Endometrial microvascular endothelial cells (primary cell): ENCODE data around the gene CRACR2B. TPM values are rescaled to one million over a fixed set of nuclear protein-coding genes. Genes with fewer than 3 reads are reported as not detected.

Source experiments
- in situ Hi-C: cut with HindIII; loops from 2 replicates; pipeline ENCODE4 v1.10.0; 2017; ENCODE audit warnings: low sequenced_read_pairs, low pct_unique_long_range_greater_than_20kb; ENCODE audit errors: inconsistent ontology term
- total RNA-seq: library from RNA; depleted of rRNA; stranded (reverse); fragments of >200 nt; gene quantifications from one replicate; pipeline ENCODE4 v1.2.3, GENCODE V29; 2015; ENCODE audit errors: inconsistent ontology term

CRACR2B gene
- total RNA-seq, 1 donor from 2014 or later: 6.6 TPM

DNA sequence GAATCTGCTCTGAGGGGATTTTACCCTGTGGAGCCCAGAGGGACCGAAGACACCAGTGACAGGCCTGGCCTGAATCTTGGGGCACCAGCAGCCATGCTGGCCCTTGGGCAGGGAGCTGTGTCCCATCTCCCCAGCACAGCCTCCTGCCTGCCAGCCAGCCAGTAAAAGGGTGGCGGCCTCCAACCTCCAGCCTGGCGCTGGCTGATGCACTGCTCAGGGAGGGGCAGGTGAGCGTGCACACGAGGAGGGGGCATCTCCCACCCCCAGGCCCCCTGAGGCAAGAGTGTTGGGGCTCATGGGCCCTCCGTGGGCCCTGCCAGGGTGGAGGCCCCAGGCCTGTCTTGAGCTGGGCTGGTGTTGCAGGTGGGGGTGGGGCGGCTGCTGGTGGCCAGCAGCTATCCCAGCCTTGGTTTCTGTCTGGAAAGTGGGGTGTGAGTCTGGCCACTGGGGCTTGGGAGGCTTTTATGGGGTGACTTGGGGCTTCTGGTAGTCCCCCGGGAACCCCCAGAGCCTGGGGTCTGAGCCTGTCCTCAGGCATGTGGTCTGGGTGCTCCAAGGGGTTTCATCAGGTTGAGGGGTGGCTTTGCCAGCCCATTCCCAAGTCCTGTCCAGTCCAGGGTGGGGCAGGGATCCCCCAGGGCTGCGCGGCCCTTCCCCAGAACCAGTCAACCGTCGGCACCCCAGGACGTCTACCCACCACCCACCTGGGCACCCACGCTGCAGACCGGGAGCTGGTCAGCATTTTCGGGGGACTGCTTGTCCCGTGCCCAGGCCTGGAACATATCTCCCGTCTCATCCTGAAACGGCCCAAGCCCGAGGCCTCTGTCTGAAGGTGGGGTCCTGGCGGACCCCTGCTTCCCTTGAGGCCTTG lies 32.8 kb downstream of the CRACR2B start:
- in situ Hi-C loops: no loop called here

DNA sequence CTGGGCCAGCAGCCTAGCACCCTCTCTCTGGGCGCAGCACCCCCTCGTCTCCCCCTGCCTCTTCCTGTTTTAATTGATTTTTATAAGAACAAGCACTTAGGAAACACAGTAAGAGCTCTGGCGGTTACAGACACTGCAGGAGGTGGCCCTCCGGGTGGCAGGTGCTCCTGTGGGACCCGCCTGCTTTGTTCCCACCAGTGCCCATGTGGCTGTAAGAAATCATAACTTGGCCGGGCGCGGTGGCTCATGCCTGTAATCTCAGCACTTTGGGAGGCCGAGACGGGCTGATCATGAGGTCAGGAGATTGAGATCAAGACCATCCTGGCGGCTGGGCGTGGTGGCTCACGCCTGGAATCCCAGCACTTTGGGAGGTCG lies 33.4 kb downstream of the CRACR2B start:
- in situ Hi-C loops: no loop called here

DNA sequence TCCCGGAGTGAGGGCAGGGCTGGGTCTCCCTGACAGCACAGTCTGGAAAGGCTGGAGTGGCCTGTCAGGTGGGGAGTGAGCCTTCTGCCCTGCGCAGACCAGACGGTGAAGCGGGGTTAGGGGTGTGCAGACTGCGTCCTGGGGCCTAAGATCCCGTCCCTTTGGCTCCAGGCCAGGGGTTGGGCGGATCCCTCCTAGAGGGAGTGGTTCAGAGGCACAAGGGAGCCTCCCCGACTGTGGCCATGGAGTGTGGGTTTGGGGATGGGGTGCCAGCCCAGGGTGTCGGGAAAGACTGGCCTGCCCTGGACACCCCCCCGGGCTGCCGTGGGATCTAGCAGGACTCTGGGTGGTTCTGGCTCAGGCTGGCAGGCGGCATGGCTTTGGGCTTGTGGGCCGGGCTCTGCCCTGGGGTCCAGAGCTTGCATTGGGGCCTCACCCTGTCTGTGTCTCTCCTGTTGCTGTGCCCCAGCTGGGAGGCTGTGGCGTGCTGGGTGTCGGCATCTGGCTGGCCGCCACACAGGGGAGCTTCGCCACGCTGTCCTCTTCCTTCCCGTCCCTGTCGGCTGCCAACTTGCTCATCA lies 34.5 kb downstream of the CRACR2B start:
- in situ Hi-C loops: no loop called here

DNA sequence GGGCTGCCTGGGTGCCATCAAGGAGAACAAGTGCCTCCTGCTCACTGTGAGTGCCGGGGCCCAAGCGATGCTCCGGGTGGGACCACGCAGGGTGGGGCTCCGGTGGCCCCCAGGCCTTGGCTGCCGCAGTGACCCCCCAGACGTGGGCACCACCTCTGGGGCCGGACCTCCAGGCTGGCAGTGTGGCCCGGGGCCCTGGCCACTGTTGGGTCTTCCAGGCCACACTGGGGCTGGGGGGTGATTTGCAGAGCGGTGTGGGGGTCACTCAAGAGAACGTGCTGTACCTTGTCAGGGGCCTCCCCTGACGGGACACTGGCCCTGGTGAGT lies 34.9 kb downstream of the CRACR2B start:
- in situ Hi-C loops: no loop called here

DNA sequence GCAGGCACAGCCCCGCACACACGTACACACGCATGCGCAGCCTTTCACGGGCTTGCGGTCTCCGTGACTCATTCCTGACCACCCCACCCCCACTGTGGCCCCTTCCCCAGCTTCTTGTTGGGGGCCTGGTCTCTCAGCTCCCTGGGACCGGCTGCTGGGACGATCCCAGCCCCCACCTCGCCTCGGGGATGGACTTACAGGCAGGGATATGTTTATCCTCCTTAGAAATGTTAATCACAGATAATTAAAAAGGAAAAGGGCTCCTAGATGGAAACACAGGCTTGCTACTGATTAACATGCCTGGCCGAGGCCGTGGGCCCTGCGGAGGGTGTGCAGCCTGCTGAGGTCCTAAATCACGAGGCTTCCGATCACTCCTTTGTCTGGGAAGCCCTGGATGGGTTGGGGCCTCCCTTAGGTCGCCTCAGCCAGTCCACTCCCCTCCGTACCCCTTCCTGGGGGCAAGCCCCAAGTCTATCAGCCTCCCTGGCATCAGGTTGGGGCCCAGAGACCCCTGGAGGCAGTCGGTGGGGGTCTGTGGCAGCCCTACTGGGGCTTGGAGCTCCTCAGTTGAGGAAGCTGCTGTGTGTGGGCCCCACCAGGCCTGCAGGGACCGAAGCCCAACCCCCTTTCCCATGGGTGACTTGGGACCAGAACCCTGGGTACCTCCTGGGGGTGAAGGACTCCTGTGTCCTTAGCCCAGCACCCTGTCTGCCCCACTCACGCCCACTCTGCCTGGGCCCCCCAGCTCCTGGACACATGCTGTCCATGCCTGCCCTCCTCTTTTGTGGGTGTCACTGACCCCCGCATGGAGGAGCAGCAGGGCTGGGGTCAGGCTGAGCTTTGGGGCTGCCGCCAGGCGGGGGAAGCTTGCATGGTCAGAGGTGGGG lies 35.5 kb downstream of the CRACR2B start:
- in situ Hi-C loops: no loop called here

DNA sequence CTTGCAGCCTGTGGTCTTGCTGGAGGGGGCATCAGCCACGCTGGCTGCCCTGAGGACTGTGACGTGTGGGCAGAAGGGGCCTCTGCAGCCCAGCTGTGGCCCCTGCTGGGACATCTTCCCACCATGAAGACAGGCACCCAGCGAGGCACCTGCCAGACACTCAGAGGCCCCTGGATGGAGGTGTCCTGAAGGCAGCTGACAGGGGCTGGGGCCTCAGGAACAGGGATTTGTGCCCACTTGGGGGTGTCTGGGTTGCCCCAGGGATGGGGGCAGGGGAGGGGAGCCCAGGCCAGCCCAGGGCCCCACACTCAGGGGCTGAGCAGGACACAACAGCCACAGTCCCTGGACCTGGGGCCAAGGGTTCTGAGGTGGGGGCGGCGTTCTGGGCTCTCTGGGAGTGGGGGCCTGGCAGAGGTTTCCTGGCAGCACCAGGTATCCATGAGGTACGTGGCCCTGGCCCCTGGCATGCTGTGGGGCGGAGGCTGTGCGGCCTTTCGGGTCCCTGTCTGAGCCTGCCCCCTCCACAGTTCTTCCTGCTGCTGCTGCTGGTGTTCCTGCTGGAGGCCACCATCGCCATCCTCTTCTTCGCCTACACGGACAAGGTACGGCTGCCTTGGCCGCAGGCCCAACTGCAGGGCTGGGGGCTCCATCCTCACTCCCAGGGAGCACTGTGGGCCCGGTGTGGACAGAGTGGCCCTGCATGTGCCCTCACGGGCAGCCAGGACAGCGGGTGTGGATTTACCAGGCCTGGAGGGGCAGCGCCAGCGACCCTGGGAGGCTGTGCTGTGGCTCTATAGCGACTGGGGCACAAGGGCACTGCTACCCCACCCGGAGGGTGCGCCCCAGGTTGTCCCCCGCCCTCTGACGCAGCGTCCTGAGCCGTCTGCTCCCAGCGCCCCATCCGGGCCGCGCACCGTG lies 36.5 kb downstream of the CRACR2B start:
- in situ Hi-C loops: no loop called here

DNA sequence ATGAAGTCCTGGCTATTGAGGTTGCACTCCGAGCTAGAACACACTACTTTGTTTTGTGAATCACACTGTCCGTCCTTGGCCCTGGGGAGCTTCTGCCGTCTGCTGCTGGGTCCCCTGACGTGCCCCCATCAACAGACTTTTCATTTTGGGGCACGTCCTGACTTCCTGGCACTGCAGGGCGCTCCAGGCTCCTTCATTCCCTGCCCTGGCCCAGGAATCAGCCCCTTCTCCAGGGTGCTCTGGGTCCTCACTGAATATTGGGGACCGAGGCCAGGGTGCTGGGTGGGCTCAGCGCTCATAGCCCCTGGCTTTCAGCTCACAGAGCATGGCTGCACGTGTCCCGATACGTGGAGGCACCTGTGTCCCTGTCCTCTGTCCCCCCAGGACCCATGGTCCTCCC lies 37.2 kb downstream of the CRACR2B start:
- in situ Hi-C loops: no loop called here

DNA sequence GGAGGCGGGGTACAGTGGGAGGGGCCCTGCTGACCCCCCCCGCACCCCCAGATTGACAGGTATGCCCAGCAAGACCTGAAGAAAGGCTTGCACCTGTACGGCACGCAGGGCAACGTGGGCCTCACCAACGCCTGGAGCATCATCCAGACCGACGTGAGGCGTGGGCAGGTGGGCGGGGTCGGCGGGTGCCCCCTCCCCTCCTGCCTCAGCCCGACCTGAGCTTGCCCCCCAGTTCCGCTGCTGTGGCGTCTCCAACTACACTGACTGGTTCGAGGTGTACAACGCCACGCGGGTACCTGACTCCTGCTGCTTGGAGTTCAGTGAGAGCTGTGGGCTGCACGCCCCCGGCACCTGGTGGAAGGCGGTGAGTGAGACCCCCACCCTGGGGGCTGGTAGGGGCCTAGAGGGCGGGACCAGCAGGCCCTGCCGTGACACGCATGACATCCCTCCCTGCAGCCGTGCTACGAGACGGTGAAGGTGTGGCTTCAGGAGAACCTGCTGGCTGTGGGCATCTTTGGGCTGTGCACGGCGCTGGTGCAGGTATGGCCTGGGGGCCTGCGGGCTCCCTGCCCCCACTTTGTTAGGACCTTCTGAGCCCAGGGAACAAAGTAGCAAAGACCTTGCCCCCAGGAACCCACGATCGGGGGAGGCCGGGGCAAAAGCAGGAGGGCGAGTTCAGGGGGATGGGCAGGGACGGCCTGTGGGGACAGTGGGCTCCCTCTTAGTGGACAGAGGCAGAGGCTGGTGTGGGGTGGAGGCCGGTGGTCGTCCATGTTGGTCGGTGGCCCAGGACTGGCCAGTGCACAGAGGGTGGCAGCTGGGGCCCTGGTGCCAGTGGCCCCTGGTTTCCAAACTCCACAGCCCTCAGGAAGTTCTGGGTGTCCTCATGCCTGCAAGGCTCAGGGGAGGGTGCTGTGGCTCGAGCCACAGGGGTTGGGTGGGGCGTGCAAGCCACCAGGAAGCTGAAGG lies 38.0 kb downstream of the CRACR2B start:
- in situ Hi-C loops: no loop called here

DNA sequence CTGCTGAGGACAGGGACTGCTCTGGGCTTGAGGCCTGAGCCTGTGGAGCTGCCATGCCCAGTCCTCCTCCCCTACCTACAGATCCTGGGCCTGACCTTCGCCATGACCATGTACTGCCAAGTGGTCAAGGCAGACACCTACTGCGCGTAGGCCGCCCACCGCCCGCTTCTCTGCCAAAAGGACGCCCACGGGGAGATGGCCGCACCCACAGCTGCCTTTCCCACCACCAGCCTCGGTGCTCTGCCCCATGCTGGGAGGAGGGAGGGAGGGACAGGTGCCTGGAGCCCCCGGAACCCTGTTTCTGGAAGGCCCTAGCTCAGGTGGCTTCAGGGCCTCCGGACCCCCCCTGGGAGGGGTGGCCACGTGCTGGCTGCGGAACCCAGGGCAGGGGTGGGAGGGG lies 38.8 kb downstream of the CRACR2B start:
- in situ Hi-C loops: no loop called here

DNA sequence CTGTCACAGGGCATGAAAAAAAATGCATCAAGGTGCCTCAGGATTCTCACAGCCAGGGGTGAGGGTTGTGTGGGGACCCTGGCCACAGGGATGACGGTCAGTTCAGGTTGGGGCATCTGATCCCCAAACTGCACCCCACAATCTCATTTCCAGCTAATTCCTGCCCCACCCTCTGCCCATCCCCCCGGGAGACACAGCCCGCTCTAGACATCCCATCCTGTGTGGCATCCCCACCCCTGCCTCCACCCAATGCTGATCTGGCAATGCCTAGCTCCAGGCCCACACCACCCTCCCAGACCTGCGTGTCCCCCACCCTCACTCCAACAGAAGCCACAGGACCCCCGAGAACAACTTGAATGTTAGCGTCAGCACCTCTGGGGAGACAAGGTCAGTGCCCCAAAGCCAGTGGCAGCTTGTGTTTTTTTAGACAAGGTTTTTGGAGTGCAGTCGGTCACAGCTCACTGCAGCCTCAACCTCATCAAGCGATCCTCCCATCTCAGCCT lies 40.2 kb downstream of the CRACR2B start:
- in situ Hi-C loops: no loop called here

DNA sequence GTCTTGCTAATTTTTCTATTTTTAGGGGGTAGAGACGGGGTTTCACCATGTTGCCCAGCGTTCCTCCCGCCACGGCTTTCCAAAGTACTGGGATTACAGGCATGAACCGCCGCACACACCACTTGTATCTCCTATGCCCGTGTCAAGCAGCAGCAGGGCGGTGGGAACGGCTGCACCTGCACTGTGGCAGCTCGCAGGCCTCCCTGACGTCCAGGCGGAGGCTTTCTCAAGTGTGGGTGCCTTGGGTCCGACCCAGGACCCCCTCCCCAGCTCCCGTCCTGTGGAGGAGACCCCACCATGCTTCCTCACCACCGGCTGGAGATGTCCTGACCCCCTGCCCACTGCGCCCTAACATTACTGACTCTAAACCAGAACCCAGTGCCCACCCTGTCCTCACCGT lies 40.7 kb downstream of the CRACR2B start:
- in situ Hi-C loops: no loop called here

DNA sequence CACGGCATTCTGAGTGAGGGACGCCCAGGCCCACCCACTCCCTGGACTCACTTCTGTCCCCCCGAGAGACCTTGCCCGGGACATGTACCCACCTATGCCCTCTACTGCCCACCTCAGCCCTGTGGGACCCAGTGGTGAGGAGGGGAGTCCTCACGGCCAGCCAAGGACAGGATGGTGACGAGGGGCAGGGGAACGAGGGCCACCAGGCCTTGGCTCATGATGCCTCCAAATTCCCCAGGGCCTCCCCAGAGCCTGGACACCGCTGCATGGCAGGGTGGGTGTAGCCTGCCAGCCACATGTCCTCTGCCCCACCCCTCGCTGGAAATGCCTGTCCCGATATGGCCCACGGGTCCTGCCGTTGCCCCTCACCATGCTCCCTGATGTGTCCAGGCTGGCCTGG lies 41.1 kb downstream of the CRACR2B start:
- in situ Hi-C loops: no loop called here

DNA sequence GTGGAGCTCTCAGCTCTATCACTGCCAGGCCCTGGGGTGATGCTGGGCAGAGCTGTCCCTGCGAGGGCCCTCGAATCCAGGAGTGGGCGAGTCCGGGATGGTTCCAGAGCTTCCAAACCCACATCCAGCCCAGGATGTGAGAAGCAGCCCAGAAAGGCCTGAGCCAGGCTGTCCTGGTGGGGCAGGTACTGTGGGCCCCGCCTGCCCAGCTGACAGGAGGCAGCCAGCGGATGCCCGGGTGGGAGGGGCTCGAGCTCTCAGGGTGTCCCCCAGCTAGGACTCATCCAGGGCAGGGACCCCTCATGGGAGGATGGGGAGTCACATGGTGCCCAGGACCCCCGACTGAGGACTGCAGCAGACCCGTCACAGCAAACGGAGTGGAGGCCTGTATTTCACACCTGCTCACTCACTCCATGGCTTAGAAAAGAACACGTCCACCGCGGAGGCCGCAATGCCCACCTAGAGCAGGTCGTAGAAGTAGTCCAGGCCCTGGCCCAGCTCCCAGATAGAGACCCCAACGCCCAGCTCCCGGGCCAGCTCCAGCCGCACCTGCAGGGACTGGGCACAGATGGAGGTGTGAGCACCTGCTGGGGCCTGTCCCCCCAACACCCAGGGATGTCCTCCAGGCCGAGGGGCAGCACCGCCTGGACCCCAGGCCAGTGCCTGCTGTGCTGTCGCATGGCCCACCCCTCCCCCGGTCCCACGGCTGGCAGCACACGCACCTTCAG lies 41.8 kb downstream of the CRACR2B start:
- in situ Hi-C loops: no loop called here

DNA sequence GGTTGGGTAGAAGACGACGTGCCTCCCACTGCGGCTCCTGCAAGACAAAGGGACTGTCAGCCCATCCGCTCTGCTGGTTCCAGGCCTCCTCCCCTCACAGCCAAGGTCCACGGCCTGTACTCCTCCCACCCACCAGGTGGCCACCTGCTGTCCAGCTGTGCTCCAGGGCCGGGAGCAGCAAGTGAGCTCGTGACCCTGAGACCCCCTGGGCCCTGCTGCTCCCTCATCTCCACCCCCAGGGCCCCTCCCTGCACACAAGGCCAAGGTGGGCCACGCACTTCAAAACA lies 42.4 kb downstream of the CRACR2B start:
- in situ Hi-C loops: no loop called here

DNA sequence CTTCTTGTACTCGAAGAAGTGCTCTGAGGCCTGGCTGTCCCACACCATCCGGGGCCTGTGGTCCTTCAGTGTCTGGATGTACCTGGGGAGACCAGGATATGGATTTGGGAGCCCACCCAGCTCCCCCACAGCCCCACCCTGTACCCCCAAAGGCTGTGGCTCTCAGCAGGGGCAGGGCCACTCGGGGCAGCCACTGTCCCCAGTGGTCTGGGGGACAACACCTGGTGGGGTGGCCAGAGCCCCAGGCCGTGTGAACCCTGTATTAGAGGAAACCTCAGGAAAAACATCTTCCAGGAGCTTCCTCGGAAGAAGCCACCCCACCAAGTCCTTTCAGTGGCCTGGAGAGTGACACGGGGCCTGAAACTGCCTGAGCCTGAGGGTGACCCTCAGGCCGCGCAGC lies 42.7 kb downstream of the CRACR2B start:
- in situ Hi-C loops: no loop called here

DNA sequence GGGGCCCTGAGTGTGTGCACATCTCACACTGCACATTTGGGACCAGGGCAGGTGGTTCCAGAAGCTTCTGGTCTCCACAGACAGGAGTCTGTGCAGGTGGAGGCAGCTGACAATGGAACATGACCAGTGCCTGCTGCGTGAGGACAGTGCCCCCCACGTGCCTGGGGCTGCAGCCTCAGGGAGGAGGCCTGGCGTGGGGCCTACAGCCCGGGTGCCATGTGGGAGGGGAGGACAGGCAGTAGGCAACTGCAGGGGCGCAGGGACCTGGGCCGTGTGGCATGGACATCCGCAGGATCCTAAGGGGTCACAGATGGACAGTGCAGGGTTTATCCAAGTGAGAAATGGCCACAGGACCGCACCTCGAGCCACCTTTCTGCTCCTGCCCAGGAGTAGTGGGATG lies 43.8 kb downstream of the CRACR2B start:
- in situ Hi-C loops: no loop called here

DNA sequence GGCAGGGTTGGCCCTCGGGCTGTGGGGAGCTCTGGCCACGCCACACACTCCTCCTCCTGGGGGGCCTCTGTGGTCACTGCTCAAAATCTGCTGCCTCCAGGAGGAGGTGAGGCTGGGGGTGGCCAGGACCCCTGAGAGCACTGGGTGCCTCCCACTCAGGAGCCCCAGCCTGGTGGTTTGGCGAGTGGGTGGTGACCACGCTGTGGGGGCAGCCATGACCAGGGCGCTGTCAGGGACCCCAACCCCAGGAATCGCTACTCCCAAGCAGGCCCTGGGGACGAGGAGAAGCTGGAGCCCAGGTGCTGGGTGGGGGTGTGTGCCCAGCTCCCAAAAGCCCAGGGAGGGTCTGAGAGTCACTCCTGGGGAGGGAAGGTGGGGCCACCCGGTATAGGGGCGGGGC lies 45.1 kb downstream of the CRACR2B start:
- in situ Hi-C loops: no loop called here
